Endothelial cell of umbilical vein (primary cell): ENCODE data around the gene RFLNA. TPM values are rescaled to one million over a fixed set of nuclear protein-coding genes. Genes with fewer than 3 reads are reported as not detected.

ENCODE experiments used
- BruUV-seq: library from RNA; stranded (reverse); fragments of 400-500 nt; replicated peaks from 2 replicates; lab custom pipeline; 2021; lab: Mats Ljungman, UMichigan
- CTCF ChIA-PET: fragments of 300-600, 350-600 bp; sonication (Branson Sonifier 250); formaldehyde crosslinking; loops from one replicate; lab custom pipeline; 2021; ENCODE audit warnings: antibody characterized with exemption, inconsistent platforms; lab: Charles Lee
- POLR2A ChIA-PET: fragments of 300-600, 350-600 bp; sonication (Branson Sonifier 250); formaldehyde crosslinking; loops from one replicate; lab custom pipeline; 2021; ENCODE audit warnings: antibody characterized with exemption, inconsistent platforms; lab: Charles Lee
- DNase-seq: peaks from one replicate; pipeline ENCODE4 v3.0.0-alpha.2; 2011; ENCODE audit warnings: low read depth, low spot score
- FAIRE-seq: peaks from 2 replicates; lab custom pipeline; 2011; peaks lifted over from hg19 to GRCh38; lab: Jason Lieb, UNC
- H2AFZ ChIP-seq: 2 replicates; pipeline ENCODE4 v1.6.0; 2012; ENCODE audit warnings: low read depth, low read length, control low read depth, inconsistent platforms
- H3K27ac ChIP-seq: 2 replicates; pipeline ENCODE4 v1.5.1; 2011; ENCODE audit warnings: low read depth, mild to moderate bottlenecking, control low read depth, low read length, moderate library complexity; ENCODE audit not compliant: insufficient read depth
- H3K27me3 ChIP-seq, 2 experiments: 2 replicates each; pipeline versions ENCODE4 v1.6.0 to v1.6.1; 2011; ENCODE audit warnings: low read length in 2 of 2, mixed read lengths in 1 of 2; ENCODE audit not compliant: control insufficient read depth in 2 of 2, insufficient read depth in 2 of 2
- H3K36me3 ChIP-seq, 2 experiments: 2 replicates in 1 of 2; 3 replicates in 1 of 2; pipeline ENCODE4 v1.5.1; 2011; ENCODE audit warnings: low read length in 2 of 2, mild to moderate bottlenecking in 1 of 2, moderate library complexity in 1 of 2; ENCODE audit not compliant: control insufficient read depth in 2 of 2, insufficient read depth in 2 of 2; ENCODE audit errors: extremely low read depth in 1 of 2
- H3K4me1 ChIP-seq: 3 replicates; pipeline ENCODE4 v1.5.1; 2011; ENCODE audit warnings: mild to moderate bottlenecking, low read length; ENCODE audit not compliant: control insufficient read depth, insufficient read depth; ENCODE audit errors: extremely low read depth
- H3K4me2 ChIP-seq: 2 replicates; pipeline ENCODE4 v1.6.1; 2011; ENCODE audit warnings: low read length, control low read depth, mixed read lengths; ENCODE audit not compliant: insufficient read depth
- H3K4me3 ChIP-seq, 3 experiments: fragments of 200-600 bp in 1 of 3; sonication (generic), shearing (Covaris generic) in 1 of 3; replicated peaks in 1 of 3; 2 replicates each; pipeline ENCODE4 v1.5.1; 2011 to 2016; ENCODE audit warnings: control low read depth in 3 of 3, low read length in 3 of 3, mild to moderate bottlenecking in 2 of 3, inconsistent platforms in 1 of 3, low read depth in 1 of 3, moderate library complexity in 1 of 3; ENCODE audit not compliant: insufficient read depth in 1 of 3
- H3K79me2 ChIP-seq: 2 replicates; pipeline ENCODE4 v1.6.0; 2012; ENCODE audit warnings: low read length, inconsistent platforms; ENCODE audit not compliant: control insufficient read depth, insufficient read depth
- H3K9ac ChIP-seq: replicated peaks from 2 replicates; pipeline ENCODE3; 2011; ENCODE audit warnings: low read length, control low read depth; ENCODE audit not compliant: insufficient read depth; ENCODE audit errors: extremely low read depth
- H3K9me1 ChIP-seq: replicated peaks from 3 replicates; pipeline ENCODE4 v1.6.0; 2011; ENCODE audit warnings: mild to moderate bottlenecking, low read length; ENCODE audit not compliant: control insufficient read depth, insufficient read depth; ENCODE audit errors: extremely low read depth
- H3K9me3 ChIP-seq: replicated peaks from 2 replicates; pipeline ENCODE4 v1.5.1; 2012; ENCODE audit warnings: low read length, inconsistent platforms; ENCODE audit not compliant: control insufficient read depth, insufficient read depth
- H4K20me1 ChIP-seq: replicated peaks from 2 replicates; pipeline ENCODE3; 2011; ENCODE audit warnings: mild to moderate bottlenecking, low read length; ENCODE audit not compliant: control insufficient read depth, insufficient read depth; ENCODE audit errors: extremely low read depth
- EZH2 ChIP-seq: IDR thresholded peaks from 2 replicates; pipeline ENCODE4 v1.6.1; 2012; ENCODE audit warnings: borderline replicate concordance, low read depth, mild to moderate bottlenecking, moderate library complexity, low read length, inconsistent platforms; ENCODE audit not compliant: severe bottlenecking
- FOS ChIP-seq: IDR thresholded peaks from 2 replicates; pipeline ENCODE4 v1.6.1; 2011; ENCODE audit warnings: mild to moderate bottlenecking, low read length, moderate library complexity, borderline replicate concordance; ENCODE audit not compliant: insufficient read depth
- GATA2 ChIP-seq: IDR thresholded peaks from 2 replicates; pipeline ENCODE4 v1.7.0; 2011; ENCODE audit warnings: low read depth, mild to moderate bottlenecking, moderate library complexity, mixed read lengths, low read length; ENCODE audit not compliant: insufficient read length, insufficient read depth
- JUN ChIP-seq: IDR thresholded peaks from 2 replicates; pipeline ENCODE4 v1.6.1; 2011; ENCODE audit warnings: borderline replicate concordance, low read depth; ENCODE audit not compliant: insufficient read length, insufficient read depth
- MYC ChIP-seq: IDR thresholded peaks from one replicate; pipeline ENCODE4 v1.6.1; 2011; ENCODE audit warnings: mild to moderate bottlenecking, low read depth, low read length
- POLR2A ChIP-seq: IDR thresholded peaks from 2 replicates; pipeline ENCODE4 v1.6.1; 2012; ENCODE audit warnings: low read depth, mild to moderate bottlenecking, control low read depth, low read length
- POLR2AphosphoS5 ChIP-seq: IDR thresholded peaks from 2 replicates; pipeline ENCODE4 v1.6.1; 2012; ENCODE audit warnings: low read depth, mild to moderate bottlenecking, control low read depth, low read length, moderate library complexity; ENCODE audit not compliant: insufficient read depth
- dilution Hi-C: fragments of 300-500 bp; cut with MboI; formaldehyde crosslinking; loops from one replicate; pipeline ENCODE4 v1.15.0; 2019; ENCODE audit warnings: low sequenced_read_pairs; ENCODE audit not compliant: extremely low pct_ligation_motif_present
- intact Hi-C: fragments of 100-400 bp; cut with micrococcal nuclease; formaldehyde crosslinking; loops from one replicate; pipeline ENCODE4 v1.10.0; 2022
- polyA plus RNA-seq, 4 experiments: library from polyadenylated mRNA; depleted of rRNA in 3 of 4; stranded (reverse) in 3 of 4; unstranded in 1 of 4; fragments of >200 nt; gene quantifications; 2 replicates each; pipeline versions ENCODE4 v1.2.1 to v1.2.3, GENCODE V29; 2011 to 2012; ENCODE audit warnings: missing spikeins in 1 of 4
- total RNA-seq: library from RNA; stranded (reverse); gene quantifications from 2 replicates; pipeline ENCODE4 v1.2.3, GENCODE V29; 2021
- TF ChIP-seq, protein P1 (sequence below): IDR thresholded peaks from 2 replicates; pipeline ENCODE4 v1.6.1; 2011; ENCODE audit not compliant: insufficient read depth, insufficient read length
- TF ChIP-seq, protein P2 (sequence below), 2 donors: IDR thresholded peaks; 1 replicate in 1 of 2; 2 replicates in 1 of 2; pipeline ENCODE4 v1.5.1; 2011; ENCODE audit warnings: low read length in 2 of 2, mild to moderate bottlenecking in 2 of 2, moderate library complexity in 2 of 2, control low read depth in 1 of 2, inconsistent platforms in 1 of 2, low read depth in 1 of 2; ENCODE audit not compliant: insufficient read depth in 1 of 2; ENCODE audit errors: extremely low read depth in 1 of 2

The RFLNA gene
- total and polyA plus RNA-seq, 2 donors (not counting 3 experiments of a cell fraction or from before 2014, with no cell fraction given), result 19.7 to 24.5 TPM

DNA sequence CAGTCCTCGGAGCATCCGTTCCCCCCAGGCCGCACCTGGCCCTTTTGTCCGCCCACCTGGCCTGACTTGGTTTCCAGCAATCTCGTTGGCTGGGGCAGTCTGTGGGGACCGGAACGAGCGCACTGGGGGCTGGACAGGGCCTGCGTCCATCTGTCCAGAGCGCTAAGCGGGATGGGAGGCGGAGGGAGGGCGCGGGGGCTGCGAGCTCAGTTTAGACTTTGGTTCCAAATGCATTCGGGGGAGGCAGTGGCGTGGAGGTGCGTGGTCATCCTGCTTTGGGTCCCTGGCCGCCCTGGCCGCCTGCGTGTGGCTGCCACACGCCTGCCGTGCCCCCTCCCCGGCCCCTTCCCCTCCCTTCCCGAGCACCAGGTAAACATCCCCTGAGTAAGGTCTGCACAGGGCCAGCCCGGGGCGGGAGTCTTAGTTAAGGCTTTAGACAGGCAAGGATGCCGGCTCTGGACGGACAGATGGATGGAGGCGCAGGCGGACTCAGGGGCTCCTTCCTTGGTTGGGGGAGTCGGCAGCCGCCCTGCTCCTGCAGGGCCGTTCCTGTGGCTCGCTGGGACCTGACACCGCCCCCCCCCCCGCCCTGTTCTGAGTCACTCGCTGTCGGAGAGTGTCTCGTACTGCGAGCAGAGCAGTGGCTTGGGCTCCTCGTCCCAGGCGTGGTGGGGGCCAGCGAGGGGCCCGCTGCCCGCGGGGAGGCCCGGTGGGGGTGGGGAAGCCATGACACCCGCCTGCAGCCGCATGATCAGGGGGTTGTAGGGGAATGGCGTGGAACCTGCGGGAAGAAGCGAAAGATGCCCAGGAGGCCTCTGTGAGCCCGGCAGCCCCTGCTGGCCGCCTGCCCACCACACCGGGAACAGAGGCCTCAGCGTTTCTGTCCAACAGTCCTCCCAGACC is 30.2 kb downstream of the RFLNA start:
- no peaks in the 10 kb centered on the region for H3K9me1 ChIP-seq
- H3K79me2 ChIP-seq, result no peaks in the 10 kb centered on the region
- H3K27ac ChIP-seq, result no peak overlapping the region
- dilution Hi-C loops (no loop called here), intact Hi-C loops (loop anchor here (10.0 kb wide), 1 partner anchor 450 kb away; no protein-coding TSS in a partner anchor)
- peaks cover 22 to 28% of the 10 kb centered on the region in 2 experiments for H3K36me3 ChIP-seq
- H3K4me3 ChIP-seq, result no peak overlapping the region
- H2AFZ ChIP-seq, result no peak overlapping the region
- H3K4me1 ChIP-seq, result no peaks in the 10 kb centered on the region
- ChIA-PET CTCF (no interaction called here), POLR2A (no interaction called here)
- H3K9me3 ChIP-seq, result peaks cover 11% of the 10 kb centered on the region
- FAIRE-seq (no peak), DNase-seq (no peak)
- TF ChIP-seq POLR2A, result no peak
- no peak for TF ChIP-seq FOS
- TF ChIP-seq JUN, result no peak
- no peak overlapping the region for H3K9ac ChIP-seq
- no peak overlapping the region for H3K4me2 ChIP-seq
- H3K27me3 ChIP-seq, result no peaks in the 10 kb centered on the region
- no peaks in the 10 kb centered on the region for H4K20me1 ChIP-seq
- BruUV-seq, result no TSS peak

DNA sequence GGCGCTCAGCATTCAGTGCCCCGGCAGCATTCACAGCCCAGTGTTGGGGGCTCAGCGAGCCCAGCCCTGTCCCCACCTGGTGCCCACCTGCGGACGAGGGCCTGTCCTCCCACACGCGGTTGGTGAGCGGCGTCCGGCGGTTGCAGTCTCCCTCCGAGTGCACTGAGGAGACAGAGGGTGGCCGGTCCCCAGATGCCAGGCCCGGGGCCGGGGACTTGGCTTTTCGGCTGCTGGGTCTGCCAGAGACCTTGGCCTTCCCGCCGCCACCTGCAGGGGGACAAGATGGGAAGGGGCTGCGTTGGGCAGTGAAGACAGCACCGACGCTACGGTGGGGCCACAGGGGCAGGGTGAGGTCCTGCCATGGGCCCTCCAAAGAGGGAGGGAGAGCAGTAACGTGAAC is 31.2 kb downstream of the RFLNA start:
- intact Hi-C loops (loop anchor here (10.0 kb wide), 1 partner anchor 449 kb away; no protein-coding TSS in a partner anchor), dilution Hi-C loops (no loop called here)
- H3K36me3 ChIP-seq, result peaks cover 22 to 35% of the 10 kb centered on the region in 2 experiments
- H4K20me1 ChIP-seq, result no peaks in the 10 kb centered on the region
- no TSS peak for BruUV-seq
- H3K4me2 ChIP-seq, result no peak overlapping the region
- no peak overlapping the region for H2AFZ ChIP-seq
- FAIRE-seq, result no peak
- no peak overlapping the region for H3K9ac ChIP-seq
- no peak overlapping the region for H3K27ac ChIP-seq
- H3K79me2 ChIP-seq, result no peaks in the 10 kb centered on the region
- DNase-seq, result no peak
- CTCF ChIA-PET, result interaction anchor here (2.5 kb wide), 1 partner anchor 272 kb away, joined by 9 read pairs; no protein-coding TSS in a partner anchor
- H3K27me3 ChIP-seq, result no peaks in the 10 kb centered on the region
- H3K9me1 ChIP-seq, result no peaks in the 10 kb centered on the region
- no peaks in the 10 kb centered on the region for H3K4me1 ChIP-seq
- H3K9me3 ChIP-seq, result peaks cover 11% of the 10 kb centered on the region
- no peak for TF ChIP-seq POLR2AphosphoS5
- TF ChIP-seq POLR2A, result no peak
- TF ChIP-seq EZH2, result no peak
- no peak for TF ChIP-seq JUN
- TF ChIP-seq, protein P1, sequence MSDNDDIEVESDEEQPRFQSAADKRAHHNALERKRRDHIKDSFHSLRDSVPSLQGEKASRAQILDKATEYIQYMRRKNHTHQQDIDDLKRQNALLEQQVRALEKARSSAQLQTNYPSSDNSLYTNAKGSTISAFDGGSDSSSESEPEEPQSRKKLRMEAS, result no peak
- no peak for TF ChIP-seq GATA2
- TF ChIP-seq, protein P2, sequence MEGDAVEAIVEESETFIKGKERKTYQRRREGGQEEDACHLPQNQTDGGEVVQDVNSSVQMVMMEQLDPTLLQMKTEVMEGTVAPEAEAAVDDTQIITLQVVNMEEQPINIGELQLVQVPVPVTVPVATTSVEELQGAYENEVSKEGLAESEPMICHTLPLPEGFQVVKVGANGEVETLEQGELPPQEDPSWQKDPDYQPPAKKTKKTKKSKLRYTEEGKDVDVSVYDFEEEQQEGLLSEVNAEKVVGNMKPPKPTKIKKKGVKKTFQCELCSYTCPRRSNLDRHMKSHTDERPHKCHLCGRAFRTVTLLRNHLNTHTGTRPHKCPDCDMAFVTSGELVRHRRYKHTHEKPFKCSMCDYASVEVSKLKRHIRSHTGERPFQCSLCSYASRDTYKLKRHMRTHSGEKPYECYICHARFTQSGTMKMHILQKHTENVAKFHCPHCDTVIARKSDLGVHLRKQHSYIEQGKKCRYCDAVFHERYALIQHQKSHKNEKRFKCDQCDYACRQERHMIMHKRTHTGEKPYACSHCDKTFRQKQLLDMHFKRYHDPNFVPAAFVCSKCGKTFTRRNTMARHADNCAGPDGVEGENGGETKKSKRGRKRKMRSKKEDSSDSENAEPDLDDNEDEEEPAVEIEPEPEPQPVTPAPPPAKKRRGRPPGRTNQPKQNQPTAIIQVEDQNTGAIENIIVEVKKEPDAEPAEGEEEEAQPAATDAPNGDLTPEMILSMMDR (IDR thresholded peaks at IDR 0.05; ENCODE audit: extremely low read depth in 1 of 2, insufficient read depth in 1 of 2, low read depth in 1 of 2, low read length in 2 of 2), result no peak
- TF ChIP-seq FOS, result no peak
- no peak for TF ChIP-seq MYC
- POLR2A ChIA-PET, result no interaction called here
- H3K4me3 ChIP-seq, result no peak overlapping the region
